Colonic mucosa (tissue), 4 donors: ENCODE results near the gene CADM2. TPM values are rescaled to one million over a fixed set of nuclear protein-coding genes. Genes with fewer than 3 reads are reported as not detected.

Experiments used
- DNase-seq: peaks from one replicate; pipeline ENCODE4 v3.0.0-alpha.2; 2020
- H3K27ac ChIP-seq: fragments of 200-600 bp; one replicate; pipeline ENCODE4 v1.8.0; 2021
- H3K27me3 ChIP-seq: fragments of 200-600 bp; one replicate; pipeline ENCODE4 v1.8.0; 2021
- H3K36me3 ChIP-seq: fragments of 200-600 bp; one replicate; pipeline ENCODE4 v1.8.0; 2021
- H3K4me1 ChIP-seq: fragments of 200-600 bp; one replicate; pipeline ENCODE4 v1.8.0; 2021; ENCODE audit warnings: mild to moderate bottlenecking
- H3K4me3 ChIP-seq: fragments of 200-600 bp; one replicate; pipeline ENCODE4 v1.8.0; 2021
- H3K9ac ChIP-seq, 2 donors: one replicate each; pipeline ENCODE4 v1.7.0; 2013; ENCODE audit warnings: control low read depth in 2 of 2, low read depth in 2 of 2, low read length in 2 of 2
- H3K9me3 ChIP-seq: fragments of 200-600 bp; one replicate; pipeline ENCODE4 v1.8.0; 2021
- CTCF ChIP-seq: fragments of 200-600 bp; IDR thresholded peaks from one replicate; pipeline ENCODE4 v1.8.0; 2022; ENCODE audit warnings: antibody characterized with exemption, mild to moderate bottlenecking
- intact Hi-C: fragments of 100-400 bp; cut with DNase I; formaldehyde crosslinking; loops from one replicate; pipeline ENCODE4 v1.14.1; 2022
- microRNA-seq: library from miRNA; unstranded; fragments of <30 nt; microRNA quantifications from one replicate; pipeline ENCODE4, GENCODE V29; 2019
- total RNA-seq, 2 donors: library from RNA; stranded (reverse); fragmentation: NEBNext Ultra II Directional in 1 of 2; extraction: Animal tissue kit (Norgen Biotek cat#: 25700) in 1 of 2; gene quantifications; one replicate each; pipeline ENCODE4 v1.2.1, GENCODE V29; 2021
- donor health status: healthy.
- donor health status: DM: no; HTN: no; CAD: no.
- donor health status: DM: no; HTN: no; CAD: no.

The CADM2 gene
- total RNA-seq, 2 donors from 2014 or later: 1.2 to 2.8 TPM

- Histone ChIP-seq H3K9ac (no peak overlapping the region), H3K27ac (no peak overlapping the region), H3K36me3 (no peaks in the 10 kb centered on the region), H3K4me3 (no peak overlapping the region), H3K4me1 (no peaks in the 10 kb centered on the region), H3K27me3 (no peaks in the 10 kb centered on the region), H3K9me3 (no peaks in the 10 kb centered on the region)
- intact Hi-C loops: no loop called here
- DNase-seq: no peak
- no peak for TF ChIP-seq CTCF
Observed at GRCh38 chr3:86056962-86057361, 1098.2 kb downstream of the CADM2 start.

GRCh38 chr3:86073799-86074198 lies 1115.0 kb downstream of the CADM2 start:
- no peak for DNase-seq
- no peak for TF ChIP-seq CTCF

GRCh38 chr3:86087160-86087871 lies 1128.5 kb downstream of the CADM2 start:
- Histone ChIP-seq H3K9ac (no peak overlapping the region), H3K27me3 (no peaks in the 10 kb centered on the region), H3K27ac (no peak overlapping the region), H3K4me3 (no peak overlapping the region), H3K9me3 (no peaks in the 10 kb centered on the region), H3K36me3 (no peaks in the 10 kb centered on the region), H3K4me1 (no peaks in the 10 kb centered on the region)
- intact Hi-C loops: no loop called here
- no peak for TF ChIP-seq CTCF
- DNase-seq: no peak

More at GRCh38 chr3:86073799-86074198, 1115.0 kb downstream of the CADM2 start:
- Histone ChIP-seq H3K27me3 (no peaks in the 10 kb centered on the region), H3K4me1 (no peaks in the 10 kb centered on the region), H3K27ac (no peak overlapping the region), H3K9me3 (no peaks in the 10 kb centered on the region), H3K9ac (no peak overlapping the region), H3K4me3 (no peak overlapping the region), H3K36me3 (no peaks in the 10 kb centered on the region)
- intact Hi-C loops: no loop called here

GRCh38 chr3:86104154-86104553 lies 1145.4 kb downstream of the CADM2 start:
- H3K36me3 ChIP-seq: no peaks in the 10 kb centered on the region
- no peaks in the 10 kb centered on the region for H3K9me3 ChIP-seq
- no peaks in the 10 kb centered on the region for H3K27me3 ChIP-seq
- no peaks in the 10 kb centered on the region for H3K4me1 ChIP-seq
- no peak overlapping the region for H3K9ac ChIP-seq
- H3K4me3 ChIP-seq: no peak overlapping the region
- H3K27ac ChIP-seq: no peak overlapping the region
- TF ChIP-seq CTCF: no peak
- DNase-seq: no peak
- intact Hi-C loops: no loop called here

GRCh38 chr3:86109434-86109833 lies 1150.6 kb downstream of the CADM2 start:
- no peak for TF ChIP-seq CTCF
- H3K27me3 ChIP-seq: no peaks in the 10 kb centered on the region

More at GRCh38 chr3:86109434-86109833, 1150.6 kb downstream of the CADM2 start:
- no peaks in the 10 kb centered on the region for H3K9me3 ChIP-seq
- H3K36me3 ChIP-seq: no peaks in the 10 kb centered on the region
- no peak overlapping the region for H3K27ac ChIP-seq
- DNase-seq: no peak
- H3K4me1 ChIP-seq: no peaks in the 10 kb centered on the region
- no peak overlapping the region for H3K4me3 ChIP-seq
- no peak overlapping the region for H3K9ac ChIP-seq
- intact Hi-C loops: no loop called here

Small RNA genes lying within 50 kb of the gene (microRNA-seq; reads per million reads assigned to microRNA genes)
- not detected for gene MIR5688
